ENCODE measurements around the gene UBE2C. TPM values are rescaled to one million over a fixed set of nuclear protein-coding genes. Genes with fewer than 3 reads are reported as not detected.

Gene UBE2C
- total RNA-seq, 1 experiment from 2014 or later = 249 TPM

DNA sequence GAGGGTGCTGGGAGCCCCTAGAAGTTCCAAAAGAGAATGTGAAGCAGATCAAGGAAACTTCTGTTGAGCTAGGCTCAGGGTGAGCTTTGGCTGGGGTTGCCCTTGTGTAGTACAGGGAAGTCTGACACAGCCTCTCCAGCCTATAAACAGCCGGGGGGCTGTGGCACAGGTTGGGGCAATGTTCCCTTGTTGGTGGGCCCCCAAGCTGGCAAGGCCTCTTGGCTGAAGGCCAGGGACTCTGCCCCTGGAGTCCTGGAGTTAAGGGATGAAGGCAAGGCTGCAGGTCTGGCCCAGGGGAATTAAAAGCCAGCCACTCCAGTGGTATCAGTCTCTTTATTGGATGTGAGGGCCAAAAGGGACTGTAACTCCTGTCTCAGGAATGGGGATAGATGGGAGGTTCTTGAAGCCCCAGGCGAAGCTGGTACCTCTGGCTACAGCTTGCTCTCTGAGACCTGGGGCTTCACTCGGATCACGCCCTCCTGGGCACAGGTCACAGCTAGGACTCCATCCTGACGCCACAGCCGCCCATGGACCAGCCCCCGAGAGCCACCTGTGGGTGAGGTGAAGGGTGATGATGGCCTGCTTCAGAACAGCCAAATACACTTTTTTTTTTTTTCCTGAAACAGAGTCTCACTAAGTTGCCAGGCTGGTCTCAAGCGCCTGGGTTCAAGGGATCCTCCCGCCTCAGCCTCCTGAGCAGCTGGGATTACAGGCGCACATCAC is 29.1 kb downstream of the UBE2C start (continued):
- TF ChIP-seq, protein P1, sequence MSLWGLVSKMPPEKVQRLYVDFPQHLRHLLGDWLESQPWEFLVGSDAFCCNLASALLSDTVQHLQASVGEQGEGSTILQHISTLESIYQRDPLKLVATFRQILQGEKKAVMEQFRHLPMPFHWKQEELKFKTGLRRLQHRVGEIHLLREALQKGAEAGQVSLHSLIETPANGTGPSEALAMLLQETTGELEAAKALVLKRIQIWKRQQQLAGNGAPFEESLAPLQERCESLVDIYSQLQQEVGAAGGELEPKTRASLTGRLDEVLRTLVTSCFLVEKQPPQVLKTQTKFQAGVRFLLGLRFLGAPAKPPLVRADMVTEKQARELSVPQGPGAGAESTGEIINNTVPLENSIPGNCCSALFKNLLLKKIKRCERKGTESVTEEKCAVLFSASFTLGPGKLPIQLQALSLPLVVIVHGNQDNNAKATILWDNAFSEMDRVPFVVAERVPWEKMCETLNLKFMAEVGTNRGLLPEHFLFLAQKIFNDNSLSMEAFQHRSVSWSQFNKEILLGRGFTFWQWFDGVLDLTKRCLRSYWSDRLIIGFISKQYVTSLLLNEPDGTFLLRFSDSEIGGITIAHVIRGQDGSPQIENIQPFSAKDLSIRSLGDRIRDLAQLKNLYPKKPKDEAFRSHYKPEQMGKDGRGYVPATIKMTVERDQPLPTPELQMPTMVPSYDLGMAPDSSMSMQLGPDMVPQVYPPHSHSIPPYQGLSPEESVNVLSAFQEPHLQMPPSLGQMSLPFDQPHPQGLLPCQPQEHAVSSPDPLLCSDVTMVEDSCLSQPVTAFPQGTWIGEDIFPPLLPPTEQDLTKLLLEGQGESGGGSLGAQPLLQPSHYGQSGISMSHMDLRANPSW (CRISPR knock-in tag; conservative IDR thresholded peaks at IDR 0.05; ENCODE audit: low read depth) = no peak
- TF ChIP-seq, protein P2, sequence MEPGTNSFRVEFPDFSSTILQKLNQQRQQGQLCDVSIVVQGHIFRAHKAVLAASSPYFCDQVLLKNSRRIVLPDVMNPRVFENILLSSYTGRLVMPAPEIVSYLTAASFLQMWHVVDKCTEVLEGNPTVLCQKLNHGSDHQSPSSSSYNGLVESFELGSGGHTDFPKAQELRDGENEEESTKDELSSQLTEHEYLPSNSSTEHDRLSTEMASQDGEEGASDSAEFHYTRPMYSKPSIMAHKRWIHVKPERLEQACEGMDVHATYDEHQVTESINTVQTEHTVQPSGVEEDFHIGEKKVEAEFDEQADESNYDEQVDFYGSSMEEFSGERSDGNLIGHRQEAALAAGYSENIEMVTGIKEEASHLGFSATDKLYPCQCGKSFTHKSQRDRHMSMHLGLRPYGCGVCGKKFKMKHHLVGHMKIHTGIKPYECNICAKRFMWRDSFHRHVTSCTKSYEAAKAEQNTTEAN (CRISPR knock-in tag; IDR thresholded peaks at IDR 0.05) = no peak
- TF ChIP-seq, protein P3, sequence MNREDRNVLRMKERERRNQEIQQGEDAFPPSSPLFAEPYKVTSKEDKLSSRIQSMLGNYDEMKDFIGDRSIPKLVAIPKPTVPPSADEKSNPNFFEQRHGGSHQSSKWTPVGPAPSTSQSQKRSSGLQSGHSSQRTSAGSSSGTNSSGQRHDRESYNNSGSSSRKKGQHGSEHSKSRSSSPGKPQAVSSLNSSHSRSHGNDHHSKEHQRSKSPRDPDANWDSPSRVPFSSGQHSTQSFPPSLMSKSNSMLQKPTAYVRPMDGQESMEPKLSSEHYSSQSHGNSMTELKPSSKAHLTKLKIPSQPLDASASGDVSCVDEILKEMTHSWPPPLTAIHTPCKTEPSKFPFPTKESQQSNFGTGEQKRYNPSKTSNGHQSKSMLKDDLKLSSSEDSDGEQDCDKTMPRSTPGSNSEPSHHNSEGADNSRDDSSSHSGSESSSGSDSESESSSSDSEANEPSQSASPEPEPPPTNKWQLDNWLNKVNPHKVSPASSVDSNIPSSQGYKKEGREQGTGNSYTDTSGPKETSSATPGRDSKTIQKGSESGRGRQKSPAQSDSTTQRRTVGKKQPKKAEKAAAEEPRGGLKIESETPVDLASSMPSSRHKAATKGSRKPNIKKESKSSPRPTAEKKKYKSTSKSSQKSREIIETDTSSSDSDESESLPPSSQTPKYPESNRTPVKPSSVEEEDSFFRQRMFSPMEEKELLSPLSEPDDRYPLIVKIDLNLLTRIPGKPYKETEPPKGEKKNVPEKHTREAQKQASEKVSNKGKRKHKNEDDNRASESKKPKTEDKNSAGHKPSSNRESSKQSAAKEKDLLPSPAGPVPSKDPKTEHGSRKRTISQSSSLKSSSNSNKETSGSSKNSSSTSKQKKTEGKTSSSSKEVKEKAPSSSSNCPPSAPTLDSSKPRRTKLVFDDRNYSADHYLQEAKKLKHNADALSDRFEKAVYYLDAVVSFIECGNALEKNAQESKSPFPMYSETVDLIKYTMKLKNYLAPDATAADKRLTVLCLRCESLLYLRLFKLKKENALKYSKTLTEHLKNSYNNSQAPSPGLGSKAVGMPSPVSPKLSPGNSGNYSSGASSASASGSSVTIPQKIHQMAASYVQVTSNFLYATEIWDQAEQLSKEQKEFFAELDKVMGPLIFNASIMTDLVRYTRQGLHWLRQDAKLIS (CRISPR knock-in tag; IDR thresholded peaks at IDR 0.05; ENCODE audit: borderline replicate concordance) = no peak
- TF ChIP-seq, protein P4, sequence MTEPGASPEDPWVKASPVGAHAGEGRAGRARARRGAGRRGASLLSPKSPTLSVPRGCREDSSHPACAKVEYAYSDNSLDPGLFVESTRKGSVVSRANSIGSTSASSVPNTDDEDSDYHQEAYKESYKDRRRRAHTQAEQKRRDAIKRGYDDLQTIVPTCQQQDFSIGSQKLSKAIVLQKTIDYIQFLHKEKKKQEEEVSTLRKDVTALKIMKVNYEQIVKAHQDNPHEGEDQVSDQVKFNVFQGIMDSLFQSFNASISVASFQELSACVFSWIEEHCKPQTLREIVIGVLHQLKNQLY (CRISPR knock-in tag; IDR thresholded peaks at IDR 0.05) = no peak
- TF ChIP-seq HMGA2 (CRISPR knock-in tag; IDR thresholded peaks at IDR 0.05) = no peak
- TF ChIP-seq, protein P5, sequence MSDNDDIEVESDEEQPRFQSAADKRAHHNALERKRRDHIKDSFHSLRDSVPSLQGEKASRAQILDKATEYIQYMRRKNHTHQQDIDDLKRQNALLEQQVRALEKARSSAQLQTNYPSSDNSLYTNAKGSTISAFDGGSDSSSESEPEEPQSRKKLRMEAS (CRISPR knock-in tag; IDR thresholded peaks at IDR 0.05) = no peak
- no peak for TF ChIP-seq IRF2 (CRISPR knock-in tag; IDR thresholded peaks at IDR 0.05; ENCODE audit: borderline replicate concordance, low read depth)
- TF ChIP-seq ELF4 (CRISPR knock-in tag; IDR thresholded peaks at IDR 0.05; ENCODE audit: low read depth) = no peak
- no peak for TF ChIP-seq NR2C2 (CRISPR knock-in tag; IDR thresholded peaks at IDR 0.05)
- TF ChIP-seq MYBL2 (CRISPR knock-in tag; IDR thresholded peaks at IDR 0.05) = no peak
- no peak for TF ChIP-seq NFYB (CRISPR knock-in tag; conservative IDR thresholded peaks at IDR 0.05; ENCODE audit: low read depth)
- TF ChIP-seq, protein P6, sequence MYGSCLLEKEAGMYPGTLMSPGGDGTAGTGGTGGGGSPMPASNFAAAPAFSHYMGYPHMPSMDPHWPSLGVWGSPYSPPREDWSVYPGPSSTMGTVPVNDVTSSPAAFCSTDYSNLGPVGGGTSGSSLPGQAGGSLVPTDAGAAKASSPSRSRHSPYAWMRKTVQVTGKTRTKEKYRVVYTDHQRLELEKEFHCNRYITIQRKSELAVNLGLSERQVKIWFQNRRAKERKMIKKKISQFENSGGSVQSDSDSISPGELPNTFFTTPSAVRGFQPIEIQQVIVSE (CRISPR knock-in tag; IDR thresholded peaks at IDR 0.05; ENCODE audit: borderline replicate concordance) = no peak
- TF ChIP-seq, protein P7, sequence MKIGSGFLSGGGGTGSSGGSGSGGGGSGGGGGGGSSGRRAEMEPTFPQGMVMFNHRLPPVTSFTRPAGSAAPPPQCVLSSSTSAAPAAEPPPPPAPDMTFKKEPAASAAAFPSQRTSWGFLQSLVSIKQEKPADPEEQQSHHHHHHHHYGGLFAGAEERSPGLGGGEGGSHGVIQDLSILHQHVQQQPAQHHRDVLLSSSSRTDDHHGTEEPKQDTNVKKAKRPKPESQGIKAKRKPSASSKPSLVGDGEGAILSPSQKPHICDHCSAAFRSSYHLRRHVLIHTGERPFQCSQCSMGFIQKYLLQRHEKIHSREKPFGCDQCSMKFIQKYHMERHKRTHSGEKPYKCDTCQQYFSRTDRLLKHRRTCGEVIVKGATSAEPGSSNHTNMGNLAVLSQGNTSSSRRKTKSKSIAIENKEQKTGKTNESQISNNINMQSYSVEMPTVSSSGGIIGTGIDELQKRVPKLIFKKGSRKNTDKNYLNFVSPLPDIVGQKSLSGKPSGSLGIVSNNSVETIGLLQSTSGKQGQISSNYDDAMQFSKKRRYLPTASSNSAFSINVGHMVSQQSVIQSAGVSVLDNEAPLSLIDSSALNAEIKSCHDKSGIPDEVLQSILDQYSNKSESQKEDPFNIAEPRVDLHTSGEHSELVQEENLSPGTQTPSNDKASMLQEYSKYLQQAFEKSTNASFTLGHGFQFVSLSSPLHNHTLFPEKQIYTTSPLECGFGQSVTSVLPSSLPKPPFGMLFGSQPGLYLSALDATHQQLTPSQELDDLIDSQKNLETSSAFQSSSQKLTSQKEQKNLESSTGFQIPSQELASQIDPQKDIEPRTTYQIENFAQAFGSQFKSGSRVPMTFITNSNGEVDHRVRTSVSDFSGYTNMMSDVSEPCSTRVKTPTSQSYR (CRISPR knock-in tag; IDR thresholded peaks at IDR 0.05) = no peak
- TF ChIP-seq, protein P8, sequence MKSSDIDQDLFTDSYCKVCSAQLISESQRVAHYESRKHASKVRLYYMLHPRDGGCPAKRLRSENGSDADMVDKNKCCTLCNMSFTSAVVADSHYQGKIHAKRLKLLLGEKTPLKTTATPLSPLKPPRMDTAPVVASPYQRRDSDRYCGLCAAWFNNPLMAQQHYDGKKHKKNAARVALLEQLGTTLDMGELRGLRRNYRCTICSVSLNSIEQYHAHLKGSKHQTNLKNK (CRISPR knock-in tag; IDR thresholded peaks at IDR 0.05) = no peak
